GM12872 (cell line): ENCODE results near the gene MX2.

Experiments
- CTCF ChIP-seq: IDR thresholded peaks from 3 replicates; pipeline ENCODE4 v1.5.1; 2011; ENCODE audit warnings: low read depth, mild to moderate bottlenecking, low read length, moderate library complexity; ENCODE audit not compliant: insufficient read depth

Gene MX2

GRCh38 chr21:41427556-41427955 lies 65.7 kb downstream of the MX2 start:
- TF ChIP-seq CTCF: no peak

DNA sequence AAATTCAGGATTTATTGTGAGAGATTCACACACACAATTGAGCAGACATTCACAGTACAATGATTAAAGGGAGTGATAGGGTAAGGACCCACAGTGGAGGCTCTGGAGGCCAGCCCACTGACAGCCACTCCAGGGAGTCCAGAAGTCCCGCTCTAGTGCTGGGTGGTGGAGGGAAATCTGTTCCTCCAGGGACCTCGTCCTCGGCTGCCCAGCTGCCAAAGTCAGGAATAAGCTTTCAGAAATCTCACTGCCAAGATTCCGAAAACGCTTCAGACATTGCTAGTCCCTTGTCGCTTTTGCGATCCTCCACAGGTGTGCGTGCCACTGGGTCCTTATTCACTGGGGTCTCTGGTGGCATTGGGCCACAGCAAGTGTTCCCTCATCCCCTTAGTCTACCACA lies 66.5 kb downstream of the MX2 start:
- no peak for TF ChIP-seq CTCF

DNA sequence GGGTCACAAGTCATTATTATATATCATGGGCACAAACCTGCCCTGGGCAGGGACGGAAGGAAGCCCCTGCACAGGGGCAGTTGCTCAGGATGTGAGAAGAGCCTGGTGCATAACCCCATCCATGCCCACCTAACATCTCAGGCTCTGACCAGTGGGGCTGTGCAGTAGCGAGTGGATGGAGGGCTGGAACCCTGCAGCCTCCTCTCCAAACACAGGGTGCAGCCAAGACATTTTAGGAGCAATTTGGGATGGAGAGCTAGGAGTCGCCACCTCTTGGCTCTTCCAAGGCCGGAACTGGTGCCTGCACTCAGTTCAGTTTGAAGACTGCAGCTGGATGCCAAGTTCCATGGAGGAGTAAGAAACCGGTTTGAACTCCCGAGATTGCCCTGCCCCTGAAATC lies 67.0 kb downstream of the MX2 start:
- no peak for TF ChIP-seq CTCF

- TF ChIP-seq CTCF: no peak
Observed at GRCh38 chr21:41429305-41429704, 67.5 kb downstream of the MX2 start.

GRCh38 chr21:41429925-41430491 lies 68.2 kb downstream of the MX2 start:
- TF ChIP-seq CTCF: no peak

DNA sequence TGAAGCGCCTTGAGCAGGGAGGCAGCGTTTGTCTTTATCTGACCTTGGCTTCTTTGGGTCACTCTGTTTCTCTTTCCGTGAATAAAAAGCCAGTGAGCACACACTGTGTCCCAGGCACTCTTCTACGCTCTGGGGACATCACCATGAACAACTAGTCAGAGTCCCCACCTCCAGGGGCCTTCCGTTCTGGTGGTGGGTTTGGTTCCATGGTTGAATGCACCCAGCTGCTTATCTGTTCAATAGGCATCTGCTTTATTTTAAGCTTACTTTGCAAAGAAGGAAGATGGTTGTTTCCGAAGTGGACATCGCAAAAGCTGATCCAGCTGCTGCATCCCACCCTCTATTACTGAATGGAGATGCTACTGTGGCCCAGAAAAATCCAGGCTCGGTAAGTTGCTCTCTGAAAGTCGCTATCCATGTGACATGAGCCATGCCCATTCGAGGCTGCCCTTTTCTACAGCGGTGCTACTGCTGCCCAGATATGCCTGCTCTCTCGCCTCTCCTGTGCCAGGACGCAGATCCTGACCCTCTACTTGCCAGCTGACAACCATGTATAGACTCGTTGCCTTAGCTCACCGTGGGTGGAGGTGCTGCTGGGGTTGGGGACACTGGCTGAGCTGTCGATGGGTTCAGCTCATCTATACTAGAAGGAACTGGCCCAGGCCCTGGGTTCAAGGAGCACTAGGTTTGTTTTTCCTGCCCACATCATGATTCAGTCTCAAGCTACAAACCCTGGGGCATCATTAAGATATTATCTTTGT lies 70.1 kb downstream of the MX2 start:
- no peak for TF ChIP-seq CTCF

DNA sequence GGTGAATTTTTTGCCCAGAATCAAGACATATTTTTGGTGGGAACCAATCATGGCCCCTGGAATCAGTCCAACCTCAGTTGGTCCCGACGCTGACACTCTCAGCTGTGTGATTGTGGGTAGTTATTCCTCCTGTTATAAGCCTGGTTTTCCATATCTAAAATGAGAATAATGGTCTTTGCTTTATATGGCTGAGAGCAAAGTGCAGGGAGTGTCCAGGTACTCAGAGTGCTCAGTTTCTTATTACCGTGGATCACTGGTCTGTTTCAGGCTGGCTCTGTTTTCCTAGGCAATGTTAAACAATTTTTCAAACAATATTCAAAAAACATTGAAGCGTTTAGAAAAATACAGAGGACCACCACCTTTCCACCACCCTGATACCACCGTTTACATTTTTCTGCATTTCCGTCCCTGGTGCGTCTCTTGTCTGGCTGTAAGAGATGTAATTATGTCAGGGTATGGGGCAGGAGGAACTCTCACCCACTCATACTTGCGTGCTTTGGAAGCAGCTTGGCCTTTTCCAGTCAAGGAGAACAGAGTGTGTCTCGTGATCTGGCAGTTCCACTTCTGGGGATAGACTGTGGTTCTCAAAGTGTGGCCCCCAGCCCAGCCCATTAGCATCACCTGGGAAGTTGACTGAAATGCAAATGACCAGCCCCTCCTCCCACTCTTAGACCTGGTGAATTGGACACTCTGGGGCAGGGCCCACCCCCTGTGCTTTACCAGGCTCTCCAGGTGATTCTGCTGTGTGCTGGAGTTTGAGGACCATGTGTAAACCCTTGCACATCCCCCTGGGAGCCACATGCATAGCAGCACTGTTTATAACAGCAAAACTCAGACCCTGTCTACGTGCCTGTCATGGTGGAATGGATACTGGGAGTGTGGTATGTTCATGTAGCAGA lies 71.0 kb downstream of the MX2 start:
- no peak for TF ChIP-seq CTCF
